K562 (cell line): Measurements from ENCODE around the gene ACSL5. TPM values are rescaled to one million over a fixed set of nuclear protein-coding genes. Genes with fewer than 3 reads are reported as not detected.

Experiments used
- CCAR2 ChIP-seq: fragments of 200-400 bp; formaldehyde crosslinking; IDR thresholded peaks from 2 replicates; pipeline ENCODE4 v1.6.1; 2017; ENCODE audit warnings: mild to moderate bottlenecking, low read depth, low read length
- FUS ChIP-seq: fragments of 200-400 bp; formaldehyde crosslinking; optimal IDR thresholded peaks from 2 replicates; pipeline ENCODE3; 2017; ENCODE audit warnings: low read depth, low read length
- HMG20B ChIP-seq: fragments of 250-450 bp; sonication (Bioruptor Pico); IDR thresholded peaks from 2 replicates; pipeline ENCODE4 v1.5.0; 2021; ENCODE audit warnings: mild to moderate bottlenecking
- NFXL1 ChIP-seq: fragments of 450-650 bp; formaldehyde crosslinking; IDR thresholded peaks from 2 replicates; pipeline ENCODE4 v1.4.0; 2021; ENCODE audit warnings: mild to moderate bottlenecking
- PHB ChIP-seq: fragments of 250-450 bp; sonication (Bioruptor Pico); IDR thresholded peaks from 2 replicates; pipeline ENCODE4 v1.5.0; 2021
- RBM15 ChIP-seq: fragments of 200-400 bp; formaldehyde crosslinking; IDR thresholded peaks from 2 replicates; pipeline ENCODE4 v1.6.1; 2018; ENCODE audit warnings: mild to moderate bottlenecking, low read length, moderate library complexity; ENCODE audit not compliant: insufficient read depth
- SAFB ChIP-seq: fragments of 200-400 bp; formaldehyde crosslinking; IDR thresholded peaks from 2 replicates; pipeline ENCODE4 v1.6.1; 2017; ENCODE audit warnings: low read depth, low read length, borderline replicate concordance
- ZBTB34 ChIP-seq: fragments of 250-450 bp; sonication (Bioruptor Pico); IDR thresholded peaks from 2 replicates; pipeline ENCODE4 v1.8.0; 2021; ENCODE audit warnings: mild to moderate bottlenecking, moderate library complexity
- ZC3H11A ChIP-seq: IDR thresholded peaks from 2 replicates; pipeline ENCODE4 v1.6.1; 2012; ENCODE audit warnings: low read depth, low read length, improper control_type of control experiment
- ZC3H4 ChIP-seq: sonication (generic); formaldehyde crosslinking; IDR thresholded peaks from 2 replicates; pipeline ENCODE4 v1.9.0; 2021; ENCODE audit warnings: missing genetic modification reagents, borderline replicate concordance
- ZNF354B ChIP-seq: fragments of 250-450 bp; sonication (Bioruptor Pico); IDR thresholded peaks from 2 replicates; pipeline ENCODE4 v1.4.0; 2020
- ZNF740 ChIP-seq, 3 experiments: fragments of 200-800 bp in 1 of 3; sonication (Bioruptor generic) in 1 of 3; sonication (generic) in 1 of 3; formaldehyde crosslinking in 1 of 3; IDR thresholded peaks; 2 replicates each; pipeline versions ENCODE4 v1.6.1 to v1.8.0; 2016 to 2022; ENCODE audit warnings: mild to moderate bottlenecking in 2 of 3, missing compliant biosample characterization in 2 of 3, missing genetic modification characterization in 2 of 3, missing genetic modification reagents in 1 of 3
- polyA plus RNA-seq, 8 experiments: library from polyadenylated mRNA; depleted of rRNA in 4 of 8; stranded (reverse) in 5 of 8; unstranded in 3 of 8; fragments of >200 nt; fragmentation: Nextera tagmentation in 2 of 8; fragmentation: Illumina TruSeq in 1 of 8; extraction: Ambion mirVana in 2 of 8; extraction: Trizol in 1 of 8; gene quantifications; 2 replicates each; pipeline versions ENCODE4 v1.2.1 to v1.2.3, GENCODE V29; 2011 to 2014; ENCODE audit warnings: inconsistent platforms in 1 of 8, missing spikeins in 1 of 8
- total RNA-seq, 7 experiments: library from RNA; depleted of rRNA in 6 of 7; stranded (reverse); fragments of >200 nt in 6 of 7; fragmentation: Illumina TruSeq in 2 of 7; extraction: Trizol in 2 of 7; gene quantifications; 2 replicates each; pipeline versions ENCODE4 v1.2.1 to v1.2.3, GENCODE V29; 2011 to 2021; ENCODE audit warnings: low replicate concordance in 1 of 7

ACSL5 gene
- total and polyA plus RNA-seq, 9 of the 15 experiments (the other 6 are each of a cell fraction or from before 2014, with no cell fraction given): 0.19 to 1.4 (median 0.55) TPM

- TF ChIP-seq NFXL1 (CRISPR knock-in tag): no peak
- no peak for TF ChIP-seq ZNF354B
- TF ChIP-seq FUS: no peak
- no peak for TF ChIP-seq ZC3H4
- no peak for TF ChIP-seq SAFB
- no peak for TF ChIP-seq PHB (CRISPR knock-in tag)
- TF ChIP-seq ZC3H11A: no peak
- TF ChIP-seq ZNF740 (CRISPR knock-in tag; IDR thresholded peaks at IDR 0.05): no peak
- no peak for TF ChIP-seq ZNF740 (tag; IDR thresholded peaks at IDR 0.05)
- TF ChIP-seq CCAR2: no peak
- no peak for TF ChIP-seq RBM15
- no peak for TF ChIP-seq HMG20B (CRISPR knock-in tag)
- no peak for TF ChIP-seq ZBTB34 (CRISPR knock-in tag)
- TF ChIP-seq, all 486 proteins: peak for 0
Observed at GRCh38 chr10:112421731-112422130, 47.8 kb downstream of the ACSL5 start (continued).
